ENCODE measurements around the gene TMEM254.

Gene TMEM254

GRCh38 chr10:80136134-80136571, 57.7 kb downstream of the TMEM254 start:
- no peak overlapping the region for H3K4me3 ChIP-seq (ENCODE audit: low read length)
- no peak for TF ChIP-seq CTCF (IDR thresholded peaks at IDR 0.05; ENCODE audit: insufficient read depth, low read depth, low read length, missing control alignments)
- peak; percentile 19 for DNase-seq (ENCODE audit: low read depth)

DNA sequence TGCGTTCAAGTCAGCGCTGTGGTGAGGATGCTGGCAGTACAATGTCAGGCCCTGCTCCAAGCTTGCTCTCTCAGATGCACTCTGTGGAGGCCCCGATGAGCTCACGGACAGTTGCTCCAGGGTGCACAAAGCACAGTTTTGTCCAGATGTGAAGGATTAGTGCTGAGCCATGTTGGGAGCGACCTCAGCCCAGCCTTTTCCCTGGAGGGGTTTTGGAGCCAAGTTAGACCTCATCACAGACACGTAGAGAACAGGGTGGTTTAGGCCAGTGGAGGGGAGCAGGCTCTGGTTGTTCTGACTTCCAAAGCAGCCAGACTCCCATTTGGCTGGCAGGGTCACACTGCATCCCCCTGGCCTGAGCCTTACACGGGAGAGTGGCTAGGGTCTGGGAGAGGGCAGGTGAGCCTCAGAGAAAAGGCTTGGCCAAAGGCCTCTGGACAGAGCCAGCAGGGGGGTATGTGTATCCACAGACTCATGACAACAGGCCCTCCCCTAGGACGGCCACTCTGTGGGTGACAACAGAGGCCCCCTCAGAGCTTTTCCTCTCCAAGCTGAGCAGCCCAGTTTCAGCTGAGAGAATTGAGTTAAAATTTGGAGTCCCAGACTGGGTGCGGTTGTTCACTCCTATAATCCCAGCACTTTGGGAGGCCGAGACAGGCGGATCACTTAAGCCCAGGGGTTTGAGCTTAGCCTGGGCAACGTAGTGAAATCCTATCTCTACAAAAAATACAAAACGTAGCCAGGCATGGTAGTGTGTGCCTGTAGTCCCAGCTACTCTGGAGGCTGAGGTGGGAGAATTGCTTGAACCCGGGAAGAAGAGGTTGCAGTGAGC, 58.8 kb downstream of the TMEM254 start:
- no peak overlapping the region for H3K4me3 ChIP-seq (ENCODE audit: low read length)
- TF ChIP-seq CTCF (IDR thresholded peaks at IDR 0.05; ENCODE audit: insufficient read depth, low read depth, low read length, missing control alignments), result no peak
- DNase-seq (ENCODE audit: low read depth), result no peak

DNA sequence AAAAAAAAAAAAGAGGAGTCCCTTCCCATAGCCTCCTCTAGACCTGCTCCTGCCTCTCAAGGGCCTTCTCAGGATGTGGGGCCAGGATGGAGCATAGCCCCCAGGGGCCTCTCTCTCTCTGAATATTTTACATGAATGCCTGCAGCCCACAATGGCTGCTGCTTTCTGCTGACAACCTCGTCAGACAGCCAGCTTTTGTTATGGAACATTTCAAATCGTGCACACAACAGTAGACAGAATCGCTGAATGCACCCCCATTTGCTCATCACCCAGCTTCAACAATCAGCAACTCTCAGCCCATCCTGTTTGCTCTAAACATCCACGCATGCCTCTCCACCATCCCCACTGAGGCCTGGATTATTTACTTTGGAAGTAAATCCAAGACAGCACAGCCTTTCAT, 59.5 kb downstream of the TMEM254 start:
- no peak for DNase-seq (ENCODE audit: low read depth)

GRCh38 chr10:80139265-80139664, 60.8 kb downstream of the TMEM254 start:
- H3K4me3 ChIP-seq (ENCODE audit: low read length), result no peak overlapping the region
- no peak for DNase-seq (ENCODE audit: low read depth)
- no peak for TF ChIP-seq CTCF (IDR thresholded peaks at IDR 0.05; ENCODE audit: insufficient read depth, low read depth, low read length, missing control alignments)

More for the DNA sequence above, 59.5 kb downstream of the TMEM254 start:
- H3K4me3 ChIP-seq (ENCODE audit: low read length), result no peak overlapping the region
- no peak for TF ChIP-seq CTCF (IDR thresholded peaks at IDR 0.05; ENCODE audit: insufficient read depth, low read depth, low read length, missing control alignments)

DNA sequence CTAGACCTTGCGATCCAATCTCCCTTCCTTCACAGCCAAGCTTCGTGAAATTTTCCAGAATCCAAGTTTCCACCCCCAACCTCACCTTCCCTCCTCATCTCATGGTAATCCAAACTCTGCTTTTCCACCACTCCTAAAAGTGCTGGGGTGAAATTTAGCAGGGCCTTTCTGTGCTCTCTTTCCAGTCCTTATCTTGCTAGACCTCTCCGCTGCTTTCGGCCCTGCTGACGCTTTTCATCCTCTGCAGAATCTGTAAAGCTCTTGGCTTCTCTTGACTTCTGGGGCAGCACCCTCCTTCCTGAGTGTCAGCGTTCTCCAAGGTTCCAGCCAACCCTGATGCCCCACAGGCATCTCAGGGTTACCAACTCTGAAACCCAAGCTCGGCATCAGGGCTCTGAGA, 61.8 kb downstream of the TMEM254 start:
- no peak overlapping the region for H3K4me3 ChIP-seq (ENCODE audit: low read length)
- no peak for TF ChIP-seq CTCF (IDR thresholded peaks at IDR 0.05; ENCODE audit: insufficient read depth, low read depth, low read length, missing control alignments)
- no peak for DNase-seq (ENCODE audit: low read depth)

- no peak overlapping the region for H3K4me3 ChIP-seq (ENCODE audit: low read length)
- TF ChIP-seq CTCF (IDR thresholded peaks at IDR 0.05; ENCODE audit: insufficient read depth, low read depth, low read length, missing control alignments), result no peak
- DNase-seq (ENCODE audit: low read depth), result no peak
Measured at GRCh38 chr10:80141696-80142460, 63.4 kb downstream of the TMEM254 start.

Measured in epithelial cell of esophagus (primary cell).